ENCODE data around the gene TRIM45. TPM values are rescaled to one million over a fixed set of nuclear protein-coding genes. Genes with fewer than 3 reads are reported as not detected.

TRIM45 gene
- total and polyA plus RNA-seq, 2 donors (not counting 1 experiment from before 2014, with no cell fraction given): 0.64 to 2.5 TPM

- ChIA-PET POLR2A (interaction anchor here (0.7 kb wide), 1 partner anchor 44 kb away, joined by 8 read pairs; no protein-coding TSS in a partner anchor), CTCF (interaction anchor here (0.6 to 3.0 kb wide), 13 partner anchors 12 to 1356 kb away, joined by 3 to 39 read pairs (median 4); partner anchors contain the start of genes GDAP2 and WDR3)
- H3K27ac Mint-ChIP-seq: no peak overlapping the region
- 78% methylated on average over 3 of the region's 6 CpGs for WGBS (ENCODE audit: insufficient coverage)
- no peaks in the 10 kb centered on the region for H3K9me3 Mint-ChIP-seq (ENCODE audit: insufficient read depth)
- Histone ChIP-seq H3K36me3 (replicated peaks in 1 of 2; ENCODE audit: control extremely low read depth in 1 of 2, control insufficient read depth in 1 of 2, extremely low read depth in 1 of 2, insufficient read depth in 2 of 2, low read length in 1 of 2) (peaks cover 1 to 6% of the 10 kb centered on the region in 2 experiments), H3K27me3 (replicated peaks in 1 of 4; ENCODE audit: control extremely low read depth in 1 of 4, control insufficient read depth in 3 of 4, insufficient read depth in 4 of 4, low read length in 3 of 4) (no peaks in the 10 kb centered on the region), H3K27ac (ENCODE audit: low read length in 2 of 2) (no peak overlapping the region), H3K79me2 (ENCODE audit: control insufficient read depth, insufficient read depth, low read length) (no peaks in the 10 kb centered on the region), H3K9ac (ENCODE audit: low read length) (no peak overlapping the region), H3K4me1 (ENCODE audit: control insufficient read depth in 2 of 2, insufficient read depth in 2 of 2, low read length in 2 of 2) (no peaks in the 10 kb centered on the region), H3K4me2 (replicated peaks; ENCODE audit: low read depth, low read length, poor library complexity, severe bottlenecking) (no peak overlapping the region), H2AFZ (ENCODE audit: insufficient read depth, low read depth, low read length, poor library complexity, severe bottlenecking) (no peak overlapping the region), H4K20me1 (ENCODE audit: control insufficient read depth, insufficient read depth, low read length, poor library complexity, severe bottlenecking) (no peaks in the 10 kb centered on the region), H3K9me3 (ENCODE audit: control extremely low read depth in 1 of 3, control insufficient read depth in 2 of 3, insufficient read depth in 1 of 3, low read length in 2 of 3) (no peaks in the 10 kb centered on the region), H3K4me3 (ENCODE audit: control extremely low read depth in 1 of 5, extremely low read depth in 1 of 5, insufficient read depth in 1 of 5, low read depth in 2 of 5, low read length in 4 of 5) (no peak overlapping the region)
- ATAC-seq (ENCODE audit: low read depth) (peak; percentile 76), DNase-seq (peak; percentile 53)
- intact Hi-C loops (cut with micrococcal nuclease): loop anchor here (1.0 to 10.0 kb wide), 3 partner anchors 61 to 828 kb away; no protein-coding TSS in a partner anchor
- TF ChIP-seq EZH2 (IDR thresholded peaks at IDR 0.05; ENCODE audit: borderline replicate concordance, insufficient read depth, low read depth, low read length, poor library complexity, severe bottlenecking): no peak
- peak; percentile 75 for TF ChIP-seq CTCF (IDR thresholded peaks at IDR 0.05)
- H3K4me3 Mint-ChIP-seq: no peak overlapping the region
- H3K4me1 Mint-ChIP-seq: peaks cover 7% of the 10 kb centered on the region
- H3K27me3 Mint-ChIP-seq: no peaks in the 10 kb centered on the region
These were observed 53.8 kb downstream of the TRIM45 start for GRCh38 chr1:117067533-117068370.

- Histone ChIP-seq H3K27ac (ENCODE audit: low read length in 2 of 2) (no peak overlapping the region), H2AFZ (ENCODE audit: insufficient read depth, low read depth, low read length, poor library complexity, severe bottlenecking) (no peak overlapping the region), H3K9ac (ENCODE audit: low read length) (no peak overlapping the region), H3K4me2 (replicated peaks; ENCODE audit: low read depth, low read length, poor library complexity, severe bottlenecking) (no peak overlapping the region), H3K79me2 (ENCODE audit: control insufficient read depth, insufficient read depth, low read length) (no peaks in the 10 kb centered on the region), H3K4me1 (ENCODE audit: control insufficient read depth in 2 of 2, insufficient read depth in 2 of 2, low read length in 2 of 2) (no peaks in the 10 kb centered on the region), H3K27me3 (replicated peaks in 1 of 4; ENCODE audit: control extremely low read depth in 1 of 4, control insufficient read depth in 3 of 4, insufficient read depth in 4 of 4, low read length in 3 of 4) (no peaks in the 10 kb centered on the region), H4K20me1 (ENCODE audit: control insufficient read depth, insufficient read depth, low read length, poor library complexity, severe bottlenecking) (no peaks in the 10 kb centered on the region), H3K4me3 (ENCODE audit: control extremely low read depth in 1 of 5, extremely low read depth in 1 of 5, insufficient read depth in 1 of 5, low read depth in 2 of 5, low read length in 4 of 5) (no peak overlapping the region), H3K36me3 (replicated peaks in 1 of 2; ENCODE audit: control extremely low read depth in 1 of 2, control insufficient read depth in 1 of 2, extremely low read depth in 1 of 2, insufficient read depth in 2 of 2, low read length in 1 of 2) (peaks cover 0 to 6% of the 10 kb centered on the region in 2 experiments), H3K9me3 (ENCODE audit: control extremely low read depth in 1 of 3, control insufficient read depth in 2 of 3, insufficient read depth in 1 of 3, low read length in 2 of 3) (no peaks in the 10 kb centered on the region)
- CTCF ChIA-PET: interaction anchor here (0.6 to 3.0 kb wide), 9 partner anchors 13 to 830 kb away, joined by 3 to 39 read pairs (median 5); no protein-coding TSS in a partner anchor
- DNase-seq: no peak
- TF ChIP-seq EZH2 (IDR thresholded peaks at IDR 0.05; ENCODE audit: borderline replicate concordance, insufficient read depth, low read depth, low read length, poor library complexity, severe bottlenecking) (no peak), CTCF (IDR thresholded peaks at IDR 0.05) (no peak)
- Mint-ChIP-seq H3K4me3 (no peak overlapping the region), H3K4me1 (peaks cover 12% of the 10 kb centered on the region), H3K27ac (no peak overlapping the region), H3K9me3 (ENCODE audit: insufficient read depth) (no peaks in the 10 kb centered on the region), H3K27me3 (no peaks in the 10 kb centered on the region)
- POLR2A ChIA-PET: no interaction called here
- 100% methylated on average over 3 of the region's 6 CpGs for WGBS (ENCODE audit: insufficient coverage)
- intact Hi-C loops (cut with micrococcal nuclease): loop anchor here (10.0 kb wide), 1 partner anchor 608 kb away; no protein-coding TSS in a partner anchor
- ATAC-seq (ENCODE audit: low read depth): no peak
These were observed 55.2 kb downstream of the TRIM45 start for GRCh38 chr1:117066367-117066766.
